ENCODE results near the gene JAK2. TPM values are rescaled to one million over a fixed set of nuclear protein-coding genes. Genes with fewer than 3 reads are reported as not detected.

The JAK2 gene
- total and polyA plus RNA-seq, 4 donors, result 17.7 to 144 (median 48.4) TPM

DNA sequence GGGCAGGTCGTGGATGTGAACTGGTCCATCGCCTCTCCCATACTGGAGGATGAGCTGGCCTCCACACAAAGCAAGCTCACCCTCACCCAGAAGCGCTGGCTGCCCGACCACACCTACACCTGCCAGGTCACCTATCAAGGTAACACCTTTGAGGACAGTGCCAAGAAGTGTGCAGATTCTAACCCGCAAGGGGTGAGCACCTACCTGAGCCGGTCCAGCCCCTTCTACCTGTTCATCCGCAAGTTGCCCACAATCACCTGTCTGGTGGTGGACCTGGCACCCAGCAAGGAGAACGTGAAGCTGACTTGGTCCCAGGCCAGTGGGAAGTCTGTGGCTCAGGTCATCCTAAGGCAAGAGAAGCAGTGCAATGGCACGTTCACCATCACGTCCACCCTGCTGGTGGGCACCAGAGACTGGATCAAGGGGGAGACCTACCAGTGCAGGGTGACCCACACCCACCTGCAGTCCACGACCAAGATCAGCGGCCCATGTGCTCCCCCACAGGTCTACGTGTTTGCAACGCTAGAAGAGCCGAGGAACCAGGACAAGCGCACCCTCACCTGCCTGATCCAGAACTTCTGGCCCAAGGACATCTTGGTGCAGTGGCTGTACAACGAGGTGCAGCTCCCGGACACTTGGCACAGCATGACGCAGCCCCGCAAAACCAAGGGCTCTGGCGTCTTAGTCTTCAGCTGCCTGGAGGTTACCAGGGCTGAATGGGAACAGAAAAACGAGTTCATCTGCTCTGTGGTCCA, 129.1 kb downstream of the JAK2 start:
- Histone ChIP-seq H3K9me3 (ENCODE audit: control insufficient read depth, low read length) (no peaks in the 10 kb centered on the region), H3K4me3 (ENCODE audit: low read length in 2 of 2) (no peak overlapping the region), H3K4me1 (ENCODE audit: control insufficient read depth in 1 of 2, insufficient read depth in 2 of 2, low read length in 2 of 2) (no peaks in the 10 kb centered on the region), H3K36me3 (ENCODE audit: control insufficient read depth in 1 of 2, insufficient read depth in 2 of 2, low read length in 1 of 2) (peaks cover 6 to 17% of the 10 kb centered on the region in 2 donors), H3K27ac (ENCODE audit: low read depth in 1 of 2, low read length in 2 of 2) (no peak overlapping the region), H3K27me3 (ENCODE audit: control insufficient read depth in 1 of 2, insufficient read depth in 2 of 2, low read length in 1 of 2) (no peaks in the 10 kb centered on the region)
- DNase-seq, result peak; percentile 41 to 58
- ATAC-seq (ENCODE audit: low FRiP score), result peak; percentile 28
- intact Hi-C loops (cut with DNase I), result no loop called here
- 96 to 98% methylated on average over 22 of the region's 22 CpGs for WGBS, 2 donors

DNA sequence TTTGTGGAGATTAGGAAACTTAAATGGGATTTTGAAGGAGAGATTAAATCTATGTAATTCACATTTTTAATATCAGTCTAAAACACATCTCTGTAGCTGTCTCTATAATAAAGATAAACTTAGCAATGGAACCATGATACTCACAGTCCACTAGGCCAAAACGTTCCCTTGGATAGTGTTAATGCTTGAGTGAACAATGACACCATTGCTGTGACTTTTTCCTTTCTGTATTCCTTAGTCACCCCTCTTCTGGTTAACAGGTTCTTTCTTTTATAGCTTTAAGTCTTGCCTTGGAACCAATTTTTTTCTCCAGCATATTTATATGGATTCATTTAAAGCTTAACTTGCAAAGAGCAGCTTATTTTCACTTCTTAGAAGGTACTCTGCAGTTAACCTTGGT, 137.0 kb downstream of the JAK2 start:
- ATAC-seq (ENCODE audit: low FRiP score) (no peak), DNase-seq (no peak)
- Histone ChIP-seq H3K27me3 (ENCODE audit: control insufficient read depth in 1 of 2, insufficient read depth in 2 of 2, low read length in 1 of 2) (no peaks in the 10 kb centered on the region), H3K4me3 (ENCODE audit: low read length in 2 of 2) (no peak overlapping the region), H3K27ac (ENCODE audit: low read depth in 1 of 2, low read length in 2 of 2) (no peak overlapping the region), H3K9me3 (ENCODE audit: control insufficient read depth, low read length) (no peaks in the 10 kb centered on the region), H3K4me1 (ENCODE audit: control insufficient read depth in 1 of 2, insufficient read depth in 2 of 2, low read length in 2 of 2) (no peaks in the 10 kb centered on the region), H3K36me3 (ENCODE audit: control insufficient read depth in 1 of 2, insufficient read depth in 2 of 2, low read length in 1 of 2) (peaks cover 0 to 3% of the 10 kb centered on the region in 2 donors)
- intact Hi-C loops (cut with DNase I), result no loop called here
- WGBS, 2 donors, result 67 to 71% methylated on average over 1 of the region's 1 CpG

DNA sequence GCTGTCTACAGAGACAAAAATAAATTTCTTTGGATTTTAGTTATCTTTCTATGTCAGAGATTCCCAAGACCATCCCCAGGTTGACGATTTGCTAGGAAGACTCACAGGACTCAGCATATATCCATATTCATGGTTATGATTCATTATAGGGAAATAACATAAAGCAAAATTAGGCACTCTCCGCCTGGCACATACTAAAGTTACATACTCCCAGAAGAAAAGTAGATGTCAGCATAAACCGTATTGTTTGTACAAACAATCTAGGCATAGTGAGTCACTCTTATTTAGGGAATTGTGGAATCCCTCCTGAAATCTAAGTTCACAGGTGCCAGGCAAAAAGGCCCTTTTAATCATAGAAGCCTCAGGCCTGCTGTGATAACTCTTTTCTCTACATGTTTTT, 137.4 kb downstream of the JAK2 start:
- ATAC-seq (ENCODE audit: low FRiP score) (no peak), DNase-seq (no peak)
- Histone ChIP-seq H3K27me3 (ENCODE audit: control insufficient read depth in 1 of 2, insufficient read depth in 2 of 2, low read length in 1 of 2) (no peaks in the 10 kb centered on the region), H3K9me3 (ENCODE audit: control insufficient read depth, low read length) (no peaks in the 10 kb centered on the region), H3K36me3 (ENCODE audit: control insufficient read depth in 1 of 2, insufficient read depth in 2 of 2, low read length in 1 of 2) (peaks cover 0 to 3% of the 10 kb centered on the region in 2 donors), H3K4me1 (ENCODE audit: control insufficient read depth in 1 of 2, insufficient read depth in 2 of 2, low read length in 2 of 2) (no peaks in the 10 kb centered on the region), H3K4me3 (ENCODE audit: low read length in 2 of 2) (no peak overlapping the region), H3K27ac (ENCODE audit: low read depth in 1 of 2, low read length in 2 of 2) (no peak overlapping the region)
- intact Hi-C loops (cut with DNase I), result no loop called here
- WGBS, 2 donors, result 82 to 85% methylated on average over 3 of the region's 3 CpGs

DNA sequence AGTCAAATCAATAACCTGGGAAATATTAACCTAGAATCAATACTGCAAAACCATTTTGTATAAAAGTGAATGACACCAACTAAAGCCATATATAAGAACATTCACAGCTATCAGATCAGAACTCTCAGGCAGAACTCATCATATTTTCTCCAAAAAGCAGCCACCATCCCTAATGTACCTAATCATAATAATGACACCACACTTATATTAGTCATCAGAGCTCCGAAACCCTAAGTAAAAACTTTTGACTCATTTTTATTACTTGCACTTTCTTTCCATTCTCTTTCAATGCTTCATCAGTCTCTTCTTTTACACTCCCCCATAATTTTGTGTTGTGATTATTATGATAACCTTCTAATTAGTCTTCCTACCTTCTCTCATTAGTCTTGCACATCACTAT, 155.1 kb downstream of the JAK2 start:
- intact Hi-C loops (cut with DNase I), result no loop called here
- no peak for ATAC-seq (ENCODE audit: low FRiP score)
- peaks cover 0 to 6% of the 10 kb centered on the region in 2 donors for H3K36me3 ChIP-seq (ENCODE audit: control insufficient read depth in 1 of 2, insufficient read depth in 2 of 2, low read length in 1 of 2)
- no peak for DNase-seq
- no peaks in the 10 kb centered on the region for H3K9me3 ChIP-seq (ENCODE audit: control insufficient read depth, low read length)
- no peaks in the 10 kb centered on the region for H3K27me3 ChIP-seq (ENCODE audit: control insufficient read depth in 1 of 2, insufficient read depth in 2 of 2, low read length in 1 of 2)
- no peak overlapping the region for H3K27ac ChIP-seq (ENCODE audit: low read depth in 1 of 2, low read length in 2 of 2)
- WGBS, 2 donors, result 83 to 92% methylated on average over 1 of the region's 1 CpG
- no peaks in the 10 kb centered on the region for H3K4me1 ChIP-seq (ENCODE audit: control insufficient read depth in 1 of 2, insufficient read depth in 2 of 2, low read length in 2 of 2)
- no peak overlapping the region for H3K4me3 ChIP-seq (ENCODE audit: low read length in 2 of 2)

DNA sequence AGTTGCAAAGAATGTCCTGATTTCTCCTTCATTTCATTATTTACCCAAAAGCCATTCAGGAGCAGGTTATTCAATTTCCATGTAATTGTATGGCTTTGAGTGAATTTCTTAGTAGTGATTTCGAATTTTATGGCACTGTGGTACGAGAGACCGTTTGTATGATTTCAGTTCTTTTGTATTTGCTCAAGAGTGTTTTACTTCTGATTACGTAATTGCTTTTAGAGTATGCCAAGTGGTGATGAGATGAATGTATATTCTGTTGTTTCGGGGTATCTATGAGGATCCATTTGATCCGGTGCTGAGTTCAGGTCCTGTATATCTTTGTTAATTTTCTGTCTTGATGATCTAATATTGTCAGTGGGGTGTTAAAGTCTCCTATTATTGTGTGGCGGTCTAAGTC, 159.1 kb downstream of the JAK2 start:
- ATAC-seq (ENCODE audit: low FRiP score) (no peak), DNase-seq (no peak)
- H3K27ac ChIP-seq (ENCODE audit: low read depth in 1 of 2, low read length in 2 of 2), result no peak overlapping the region
- peaks cover 6 to 16% of the 10 kb centered on the region in 2 donors for H3K36me3 ChIP-seq (ENCODE audit: control insufficient read depth in 1 of 2, insufficient read depth in 2 of 2, low read length in 1 of 2)
- H3K4me3 ChIP-seq (ENCODE audit: low read length in 2 of 2), result no peak overlapping the region
- H3K27me3 ChIP-seq (ENCODE audit: control insufficient read depth in 1 of 2, insufficient read depth in 2 of 2, low read length in 1 of 2), result no peaks in the 10 kb centered on the region
- no peaks in the 10 kb centered on the region for H3K4me1 ChIP-seq (ENCODE audit: control insufficient read depth in 1 of 2, insufficient read depth in 2 of 2, low read length in 2 of 2)
- intact Hi-C loops (cut with DNase I), result no loop called here
- H3K9me3 ChIP-seq (ENCODE audit: control insufficient read depth, low read length), result peaks cover 16% of the 10 kb centered on the region
- 93 to 97% methylated on average over 7 of the region's 7 CpGs for WGBS, 2 donors

DNA sequence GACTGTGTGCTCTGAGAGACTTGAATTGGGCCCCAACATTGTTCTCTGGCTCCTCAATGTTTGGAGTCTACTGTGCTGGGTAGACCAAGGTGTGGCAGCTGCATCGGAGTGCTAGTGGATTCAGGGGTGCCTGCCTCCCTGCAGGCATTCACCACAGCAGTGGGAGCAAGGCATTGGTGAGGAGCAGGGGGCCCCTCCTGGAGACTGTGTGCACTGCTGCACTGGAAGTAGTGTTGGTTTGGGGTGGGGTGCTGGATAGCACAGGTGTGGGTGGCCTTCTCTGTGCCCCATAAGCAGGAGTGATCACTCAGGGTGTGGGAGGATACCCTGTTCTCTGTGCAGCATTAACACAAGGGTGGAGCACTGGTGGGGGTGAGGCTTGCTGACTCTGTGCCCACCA, 161.2 kb downstream of the JAK2 start:
- Histone ChIP-seq H3K4me3 (ENCODE audit: low read length in 2 of 2) (no peak overlapping the region), H3K9me3 (ENCODE audit: control insufficient read depth, low read length) (peaks cover 16% of the 10 kb centered on the region), H3K36me3 (ENCODE audit: control insufficient read depth in 1 of 2, insufficient read depth in 2 of 2, low read length in 1 of 2) (peaks cover 6 to 16% of the 10 kb centered on the region in 2 donors), H3K27ac (ENCODE audit: low read depth in 1 of 2, low read length in 2 of 2) (no peak overlapping the region), H3K4me1 (ENCODE audit: control insufficient read depth in 1 of 2, insufficient read depth in 2 of 2, low read length in 2 of 2) (no peaks in the 10 kb centered on the region), H3K27me3 (ENCODE audit: control insufficient read depth in 1 of 2, insufficient read depth in 2 of 2, low read length in 1 of 2) (no peaks in the 10 kb centered on the region)
- no peak for ATAC-seq (ENCODE audit: low FRiP score)
- intact Hi-C loops (cut with DNase I), result no loop called here
- DNase-seq, result no peak
- 86 to 95% methylated on average over 1 of the region's 1 CpG for WGBS, 2 donors

Other genes starting within 250 kb of the JAK2 start
- gene AK3, start 244.1 kb upstream of the JAK2 start, total RNA-seq, result 10 to 100 TPM; 39.4 to 51.4 TPM
- 10 to 100 TPM; 52.1 to 56.1 TPM for gene AK3, start 244.1 kb upstream of the JAK2 start, polyA plus RNA-seq
- gene RCL1, start 192.3 kb upstream of the JAK2 start, total RNA-seq, result 10 to 100 TPM; 32.3 to 41.9 TPM
- 10 to 100 TPM; 10.8 to 21.3 TPM for gene RCL1, start 192.3 kb upstream of the JAK2 start, polyA plus RNA-seq
- gene INSL6, start 200.4 kb downstream of the JAK2 start, total RNA-seq, result not detected
- not detected for gene INSL6, start 200.4 kb downstream of the JAK2 start, polyA plus RNA-seq
- not detected for gene INSL4, start 246.1 kb downstream of the JAK2 start, total RNA-seq
- not detected for gene INSL4, start 246.1 kb downstream of the JAK2 start, polyA plus RNA-seq

All from aorta (tissue), 5 donors.